Activated CD8-positive, alpha-beta T cell treated with anti-CD3 and anti-CD28 coated beads for 36 hours (primary cell): Measurements from ENCODE around the gene CPE. TPM values are rescaled to one million over a fixed set of nuclear protein-coding genes. Genes with fewer than 3 reads are reported as not detected.

Source experiments
- ATAC-seq: fragments of 200-7000 bp; cut with Tn5 transposase; one replicate; pipeline ENCODE4 v1.10.0; 2021; ENCODE audit warnings: mild to moderate bottlenecking, moderate library complexity
- CTCF ChIA-PET: fragments of 350-600 bp; sonication (Branson Sonifier 250); formaldehyde crosslinking; loops from one replicate; lab custom pipeline; 2021; ENCODE audit warnings: antibody characterized with exemption; lab: Charles Lee
- POLR2A ChIA-PET: fragments of 350-600 bp; sonication (Branson Sonifier 250); formaldehyde crosslinking; loops from one replicate; lab custom pipeline; 2021; ENCODE audit warnings: antibody characterized with exemption; lab: Charles Lee
- DNase-seq: peaks from one replicate; pipeline ENCODE4 v3.0.0-alpha.2; 2020
- H3K27ac Mint-ChIP-seq: one replicate; pipeline ENCODE4 v1.8.0; 2021; ENCODE audit warnings: mild to moderate bottlenecking, mixed read lengths
- H3K27me3 Mint-ChIP-seq: one replicate; pipeline ENCODE4 v1.8.0; 2021; ENCODE audit warnings: mixed read lengths
- H3K36me3 Mint-ChIP-seq: one replicate; pipeline ENCODE4 v1.8.0; 2021; ENCODE audit warnings: low read depth, mixed read lengths
- H3K4me1 Mint-ChIP-seq: one replicate; pipeline ENCODE4 v1.8.0; 2021; ENCODE audit warnings: low read depth, mixed read lengths
- H3K4me3 Mint-ChIP-seq: one replicate; pipeline ENCODE4 v1.8.0; 2021; ENCODE audit warnings: mild to moderate bottlenecking, moderate library complexity, mixed read lengths
- H3K9me3 Mint-ChIP-seq: one replicate; pipeline ENCODE4 v1.8.0; 2021; ENCODE audit warnings: mixed read lengths
- intact Hi-C: fragments of 100-400 bp; cut with micrococcal nuclease; formaldehyde crosslinking; loops from one replicate; pipeline ENCODE4 v1.10.0; 2022
- microRNA-seq: library from miRNA; unstranded; fragments of <30 nt; microRNA quantifications from one replicate; pipeline ENCODE4 v1.2.0, GENCODE V29; 2022; ENCODE audit warnings: borderline microRNAs expressed, borderline replicate concordance
- total RNA-seq, 2 experiments: library from RNA; stranded (reverse); gene quantifications; one replicate each; pipeline ENCODE4 v1.2.3, GENCODE V29; 2021
- TF ChIP-seq, protein P1 (sequence below): fragments of 200-600 bp; IDR thresholded peaks from one replicate; pipeline ENCODE4 v1.8.0; 2022; ENCODE audit warnings: antibody characterized with exemption, mild to moderate bottlenecking

The CPE gene
- total RNA-seq, 2 experiments from 2014 or later: not detected

DNA sequence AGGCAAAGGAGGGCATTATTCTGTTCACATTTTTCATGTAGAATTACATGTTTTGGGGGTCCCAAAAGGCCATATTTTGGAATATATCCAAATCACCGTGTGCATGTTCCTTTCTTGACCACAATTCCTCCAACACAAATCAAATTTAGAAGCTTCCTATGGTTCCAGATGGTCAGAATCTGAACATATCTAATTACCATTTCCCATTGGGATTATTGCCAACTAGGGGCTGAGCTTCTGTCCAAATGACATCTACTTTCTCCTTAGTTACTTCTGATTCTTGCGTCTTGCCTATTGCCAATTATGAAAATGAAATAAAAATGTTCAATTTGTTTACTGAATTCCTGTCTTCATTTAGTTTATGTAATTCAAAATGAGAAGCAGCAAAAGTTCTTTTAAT is 163.7 kb downstream of the CPE start:
- Mint-ChIP-seq H3K27ac (no peak overlapping the region), H3K36me3 (no peaks in the 10 kb centered on the region), H3K9me3 (no peaks in the 10 kb centered on the region), H3K4me3 (no peak overlapping the region), H3K4me1 (peaks cover 2% of the 10 kb centered on the region), H3K27me3 (no peaks in the 10 kb centered on the region)
- ChIA-PET CTCF (interaction anchor here (0.9 to 2.2 kb wide), 2 partner anchors 49 to 411 kb away, joined by 3 to 12 read pairs; no protein-coding TSS in a partner anchor), POLR2A (no interaction called here)
- DNase-seq (no peak), ATAC-seq (no peak)
- intact Hi-C loops: no loop called here
- TF ChIP-seq, protein P1, sequence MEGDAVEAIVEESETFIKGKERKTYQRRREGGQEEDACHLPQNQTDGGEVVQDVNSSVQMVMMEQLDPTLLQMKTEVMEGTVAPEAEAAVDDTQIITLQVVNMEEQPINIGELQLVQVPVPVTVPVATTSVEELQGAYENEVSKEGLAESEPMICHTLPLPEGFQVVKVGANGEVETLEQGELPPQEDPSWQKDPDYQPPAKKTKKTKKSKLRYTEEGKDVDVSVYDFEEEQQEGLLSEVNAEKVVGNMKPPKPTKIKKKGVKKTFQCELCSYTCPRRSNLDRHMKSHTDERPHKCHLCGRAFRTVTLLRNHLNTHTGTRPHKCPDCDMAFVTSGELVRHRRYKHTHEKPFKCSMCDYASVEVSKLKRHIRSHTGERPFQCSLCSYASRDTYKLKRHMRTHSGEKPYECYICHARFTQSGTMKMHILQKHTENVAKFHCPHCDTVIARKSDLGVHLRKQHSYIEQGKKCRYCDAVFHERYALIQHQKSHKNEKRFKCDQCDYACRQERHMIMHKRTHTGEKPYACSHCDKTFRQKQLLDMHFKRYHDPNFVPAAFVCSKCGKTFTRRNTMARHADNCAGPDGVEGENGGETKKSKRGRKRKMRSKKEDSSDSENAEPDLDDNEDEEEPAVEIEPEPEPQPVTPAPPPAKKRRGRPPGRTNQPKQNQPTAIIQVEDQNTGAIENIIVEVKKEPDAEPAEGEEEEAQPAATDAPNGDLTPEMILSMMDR: no peak

Small RNAs within 50 kb of the gene (microRNA-seq; reads per million reads assigned to microRNA genes)
- not detected for gene MIR578

Other genes with a start within 250 kb of the CPE start
- gene KLHL2, start 171.4 kb upstream of the CPE start, total RNA-seq: 10 to 100 TPM; 24.5 to 29.4 TPM
- 10 to 100 TPM; 42.3 to 43.2 TPM for gene MSMO1, start 51.3 kb upstream of the CPE start, total RNA-seq